ENCODE data around the gene ZC2HC1B.
"Not testable (repeated sequence)": the region's sequence is repeated elsewhere in the genome, so short reads cannot be mapped to it uniquely, and the experiment has no call there.

The ZC2HC1B gene, protein sequence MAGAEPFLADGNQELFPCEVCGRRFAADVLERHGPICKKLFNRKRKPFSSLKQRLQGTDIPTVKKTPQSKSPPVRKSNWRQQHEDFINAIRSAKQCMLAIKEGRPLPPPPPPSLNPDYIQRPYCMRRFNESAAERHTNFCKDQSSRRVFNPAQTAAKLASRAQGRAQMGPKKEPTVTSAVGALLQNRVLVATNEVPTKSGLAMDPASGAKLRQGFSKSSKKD

GRCh38 chr6:143864234-143864633 lies at the start of gene ZC2HC1B:
Gene ZC2HC1B, plus strand, starts transcription at chr6:143864474. Its CDS starts 66 bp downstream, at chr6:143864540.
- no peak for DNase-seq (ENCODE audit: low spot score)

DNA sequence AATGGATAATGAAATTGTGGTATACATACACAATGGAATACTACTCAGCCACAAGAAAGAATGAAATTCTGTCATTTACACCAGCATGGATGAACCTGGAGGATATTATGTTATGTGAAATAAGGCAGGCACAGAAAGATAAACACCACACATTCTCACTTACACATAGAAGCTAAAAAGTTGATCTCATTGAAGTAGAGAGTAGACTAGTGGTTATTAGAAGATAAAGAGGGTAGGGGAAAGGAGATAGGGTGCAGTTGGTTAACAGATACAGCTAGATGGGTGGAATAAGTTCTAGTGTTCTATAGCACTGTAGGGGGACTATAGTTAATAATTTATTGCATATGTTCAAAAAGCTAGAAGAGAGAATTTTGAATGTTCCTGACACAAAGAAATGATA lies 46.7 kb upstream of the ZC2HC1B start:
- DNase-seq (ENCODE audit: low spot score) = no peak

- no peak for DNase-seq (ENCODE audit: low spot score)
These were observed 42.9 kb upstream of the ZC2HC1B start for GRCh38 chr6:143821359-143821758.

DNA sequence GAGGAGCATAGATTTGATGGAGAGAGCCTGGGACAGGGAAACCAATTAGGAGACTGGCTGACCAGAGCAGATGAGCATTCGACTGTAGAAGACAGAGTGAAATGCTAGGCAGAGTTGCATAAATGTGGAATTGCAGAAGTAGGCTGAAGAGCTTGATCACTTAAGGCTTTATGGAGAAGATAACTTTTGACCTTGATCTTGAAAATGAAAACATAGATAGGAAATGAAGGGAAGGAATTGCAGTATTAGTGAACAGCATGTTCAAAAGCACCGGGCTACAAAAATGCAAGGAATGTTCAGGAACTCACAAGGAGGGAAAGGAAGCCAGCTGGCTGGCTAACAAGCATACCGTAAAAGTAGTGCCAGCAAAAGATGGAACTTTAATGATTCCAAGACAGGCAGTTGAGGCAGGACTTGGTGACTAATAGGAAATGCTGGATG lies 41.7 kb upstream of the ZC2HC1B start:
- no peak for DNase-seq (ENCODE audit: low spot score)

- DNase-seq (ENCODE audit: low spot score) = no peak
These were observed 40.7 kb upstream of the ZC2HC1B start for GRCh38 chr6:143823548-143823947.

- DNase-seq (ENCODE audit: low spot score) = no peak
These were observed 35.7 kb upstream of the ZC2HC1B start for GRCh38 chr6:143828572-143828971.

- DNase-seq (ENCODE audit: low spot score) = no peak
These were observed 28.1 kb upstream of the ZC2HC1B start for GRCh38 chr6:143836150-143836549.

- no peak for DNase-seq (ENCODE audit: low spot score)
These were observed 25.9 kb upstream of the ZC2HC1B start for GRCh38 chr6:143838395-143838794.

DNA sequence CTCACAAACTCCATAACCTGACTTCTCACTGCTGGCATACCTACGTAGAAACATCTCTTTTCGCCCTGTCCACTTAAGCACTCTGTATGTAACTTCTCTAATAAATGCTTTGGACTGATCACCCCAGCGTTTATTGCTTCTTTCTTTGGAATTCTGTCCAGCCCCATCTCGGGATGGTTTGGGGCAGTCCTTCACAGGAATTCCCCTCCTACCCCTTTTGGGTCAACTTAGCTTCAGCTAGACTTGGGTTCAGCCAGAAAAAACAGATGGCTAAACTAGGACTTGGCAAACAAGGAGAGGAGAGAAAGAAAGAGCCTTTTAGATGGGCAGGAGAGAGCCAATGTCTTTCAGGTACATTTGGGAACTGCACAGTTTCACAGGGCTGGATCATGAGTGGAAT lies 25.1 kb upstream of the ZC2HC1B start:
- DNase-seq (ENCODE audit: low spot score) = no peak

- no peak for DNase-seq (ENCODE audit: low spot score)
These were observed 23.5 kb upstream of the ZC2HC1B start for GRCh38 chr6:143840595-143841265.

DNA sequence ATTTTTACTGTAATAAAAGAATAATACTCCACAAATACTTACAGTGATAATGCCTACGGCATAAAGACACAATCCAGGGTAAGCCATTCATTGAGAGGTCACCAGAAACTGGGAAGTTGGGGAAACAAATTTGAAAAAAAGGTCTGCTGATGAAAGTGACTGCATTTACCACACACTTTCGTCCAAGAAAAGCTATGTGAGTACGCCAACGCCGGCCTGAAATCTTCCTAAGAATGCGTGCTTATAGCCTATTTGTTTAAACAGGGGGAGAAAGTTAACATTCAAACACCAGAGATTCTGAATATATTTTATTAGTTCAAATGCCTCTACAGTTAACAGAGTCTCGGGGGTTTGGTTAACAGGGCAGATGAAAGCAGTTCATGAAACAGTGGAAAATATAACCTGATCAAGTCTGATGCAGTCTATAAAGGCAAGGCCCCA lies 21.8 kb upstream of the ZC2HC1B start:
- DNase-seq (ENCODE audit: low spot score) = no peak

DNA sequence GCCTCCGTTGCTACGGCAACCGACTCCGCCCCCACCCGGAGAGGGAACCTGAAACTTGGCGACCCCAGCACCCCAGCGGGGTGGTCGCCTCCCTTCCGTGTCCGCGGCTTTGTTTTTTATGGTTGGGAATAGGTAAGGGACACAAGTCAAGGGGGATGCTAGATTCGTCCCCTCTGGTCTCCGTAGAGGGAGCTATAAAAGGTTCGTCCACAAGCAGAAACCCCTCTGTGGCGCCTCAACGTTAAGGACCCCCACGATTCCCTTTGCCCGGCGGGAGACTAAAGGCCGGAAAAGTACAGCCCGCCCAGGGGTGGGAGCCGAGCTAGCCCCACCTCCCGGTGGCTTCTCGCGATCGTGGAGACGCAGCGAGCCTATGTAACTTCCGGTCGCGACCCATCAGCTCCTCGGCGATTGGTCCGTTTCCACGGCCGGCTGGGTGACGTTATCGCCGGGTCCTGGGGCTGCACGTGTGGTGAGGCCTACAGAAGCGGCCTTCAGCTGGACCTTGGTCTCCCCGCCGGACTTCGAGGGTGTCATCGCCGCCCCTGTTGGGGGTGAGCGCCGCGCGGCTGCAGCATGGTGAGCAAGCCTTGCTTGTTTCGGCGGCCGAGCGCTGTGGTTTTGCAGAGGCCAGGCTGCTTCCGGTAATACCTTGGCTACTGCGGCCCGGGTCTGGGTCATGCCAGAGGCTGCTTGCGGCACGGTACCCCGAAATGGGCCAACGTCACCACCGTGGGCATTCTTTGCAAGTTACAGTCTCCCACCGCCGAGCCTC lies 21.2 kb upstream of the ZC2HC1B start, which contains the start of gene LTV1:
Gene LTV1, plus strand, starts transcription at position 437 of the 775 bp plus-strand sequence. Its CDS starts 140 bp downstream, at position 577.
- peak; percentile 98 for DNase-seq (ENCODE audit: low spot score)

GRCh38 chr6:143843677-143843999 lies 20.6 kb upstream of the ZC2HC1B start:
- no peak for DNase-seq (ENCODE audit: low spot score)

DNA sequence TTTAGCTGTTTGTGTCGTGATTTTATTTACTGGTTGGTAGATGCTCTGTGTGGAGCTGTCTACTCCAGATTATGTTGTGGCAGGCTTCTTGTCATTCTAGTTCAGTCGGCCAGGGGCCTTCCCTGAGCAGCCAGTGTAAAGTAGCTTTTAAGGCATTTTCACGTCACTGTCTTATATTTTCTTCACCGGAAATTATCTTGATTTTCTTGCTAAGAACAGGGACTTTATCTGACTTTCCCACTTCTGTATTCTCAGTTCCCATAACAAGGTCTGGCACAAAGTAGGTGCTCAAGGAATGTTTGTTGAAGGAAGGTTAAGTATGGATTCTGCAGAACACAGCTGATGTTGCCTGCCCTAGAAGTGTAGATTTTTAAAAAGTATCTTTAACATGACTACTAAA lies 20.3 kb upstream of the ZC2HC1B start:
- DNase-seq (ENCODE audit: low spot score) = no peak

DNA sequence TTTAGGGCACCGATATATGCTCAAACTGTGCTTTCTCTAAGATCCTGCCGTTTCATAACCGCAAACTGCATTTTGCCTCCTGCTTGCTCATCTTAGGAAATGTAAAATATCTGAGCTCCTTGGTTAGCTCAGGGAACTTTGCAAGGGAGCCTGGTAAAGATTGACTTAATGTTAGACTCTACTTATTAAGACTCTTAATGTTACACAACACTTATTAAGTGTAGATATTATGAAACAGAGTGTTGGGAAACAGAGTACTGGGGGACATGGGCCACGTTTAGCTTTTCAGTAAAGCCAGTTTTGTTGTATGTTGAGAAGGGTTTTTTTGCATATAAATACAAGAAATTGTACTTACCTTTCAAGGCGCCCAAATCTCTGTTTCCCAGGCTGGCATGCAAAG lies 19.2 kb upstream of the ZC2HC1B start:
- DNase-seq (ENCODE audit: low spot score) = no peak

DNA sequence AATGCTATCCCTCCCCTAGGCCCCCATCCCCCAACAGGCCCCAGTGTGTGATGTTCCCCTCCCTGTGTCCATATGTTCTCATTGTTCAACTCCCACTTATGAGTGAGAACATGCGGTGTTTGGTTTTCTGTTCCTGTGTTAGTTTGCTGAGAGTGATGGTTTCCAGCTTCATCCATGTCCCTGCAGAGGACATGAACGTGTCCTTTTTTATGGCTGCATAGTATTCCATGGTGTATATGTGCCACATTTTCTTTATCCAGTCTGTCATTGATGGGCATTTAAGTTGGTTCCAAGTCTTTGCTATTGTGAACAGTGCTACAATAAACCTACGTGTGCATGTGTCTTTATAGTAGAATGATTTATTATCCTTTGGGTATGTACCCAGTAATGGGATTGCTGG lies 12.6 kb upstream of the ZC2HC1B start:
- DNase-seq (ENCODE audit: low spot score) = not testable (repeated sequence)

DNA sequence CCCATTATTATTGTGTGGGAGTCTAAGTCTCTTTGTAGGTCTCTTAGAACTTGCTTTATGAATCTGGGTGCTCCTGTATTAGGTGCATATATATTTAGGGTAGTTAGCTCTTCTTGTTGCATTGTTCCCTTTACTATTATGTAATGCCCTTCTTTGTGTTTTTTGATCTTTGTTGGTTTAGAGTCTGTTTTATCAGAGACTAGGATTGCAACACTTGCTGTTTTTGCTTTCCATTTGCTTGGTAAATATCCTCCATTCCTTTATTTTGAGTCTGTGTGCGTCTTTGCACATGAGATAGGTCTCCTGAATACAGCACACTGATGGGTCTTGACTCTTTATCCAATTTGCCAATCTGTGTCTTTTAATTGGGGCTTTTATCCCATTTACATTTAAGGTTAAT lies 9.2 kb upstream of the ZC2HC1B start:
- not testable (repeated sequence) for DNase-seq (ENCODE audit: low spot score)

DNA sequence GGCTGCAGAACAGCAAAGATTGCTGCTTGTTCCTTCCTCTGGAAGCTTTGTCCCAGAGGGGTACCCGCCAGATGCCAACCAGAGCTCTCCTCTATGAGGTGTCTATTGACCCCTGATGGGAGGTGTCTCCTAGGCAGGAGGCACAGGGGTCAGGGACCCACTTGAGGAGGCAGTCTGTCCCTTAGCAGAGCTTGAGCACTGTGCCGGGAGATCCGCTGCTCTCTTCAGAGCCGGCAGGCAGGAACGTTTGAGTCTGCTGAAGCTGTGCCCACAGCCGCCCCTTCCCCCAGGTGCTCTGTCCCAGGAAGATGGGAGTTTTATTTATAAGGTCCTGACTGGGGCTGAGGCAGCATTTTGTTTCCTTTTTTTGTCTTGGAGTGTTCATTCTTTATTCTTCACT lies 7.5 kb upstream of the ZC2HC1B start:
- DNase-seq (ENCODE audit: low spot score) = not testable (repeated sequence)

GRCh38 chr6:143857651-143858050 lies 6.6 kb upstream of the ZC2HC1B start:
- DNase-seq (ENCODE audit: low spot score) = no peak

DNA sequence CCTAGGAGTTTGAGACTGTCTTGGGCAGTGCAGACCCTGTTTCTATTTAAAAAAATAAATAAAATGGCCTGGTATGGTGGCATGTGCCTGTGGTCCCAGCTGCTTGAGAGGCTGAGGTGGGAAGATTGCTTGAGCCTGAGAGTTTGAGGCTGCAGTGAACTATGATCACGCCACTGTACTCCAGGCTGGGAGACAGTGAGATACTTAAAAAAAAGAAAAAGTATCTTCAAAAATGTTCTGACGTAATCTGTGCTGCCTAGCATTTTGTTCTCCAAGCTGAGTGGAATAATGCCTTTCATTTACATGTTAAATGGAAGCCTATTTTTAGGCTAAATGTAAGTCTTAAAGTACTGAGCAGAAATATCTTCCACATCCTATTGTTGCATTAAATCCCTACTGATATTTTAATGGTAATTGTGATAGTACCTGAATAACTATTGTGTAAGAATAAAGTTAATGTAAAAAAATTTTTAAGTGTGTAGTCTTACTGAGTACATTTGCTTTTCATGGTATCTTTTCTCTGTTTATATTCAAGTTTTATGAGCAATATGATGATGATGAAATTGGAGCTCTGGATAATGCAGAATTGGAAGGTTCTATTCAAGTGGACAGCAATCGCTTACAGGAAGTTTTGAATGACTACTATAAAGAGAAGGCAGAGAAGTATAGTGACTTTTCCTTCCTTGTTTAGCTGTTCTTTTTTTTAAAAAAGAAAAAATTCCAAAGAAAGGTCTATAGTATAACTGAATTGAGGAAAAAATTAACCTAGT lies 4.2 kb upstream of the ZC2HC1B start:
- DNase-seq (ENCODE audit: low spot score) = no peak

DNA sequence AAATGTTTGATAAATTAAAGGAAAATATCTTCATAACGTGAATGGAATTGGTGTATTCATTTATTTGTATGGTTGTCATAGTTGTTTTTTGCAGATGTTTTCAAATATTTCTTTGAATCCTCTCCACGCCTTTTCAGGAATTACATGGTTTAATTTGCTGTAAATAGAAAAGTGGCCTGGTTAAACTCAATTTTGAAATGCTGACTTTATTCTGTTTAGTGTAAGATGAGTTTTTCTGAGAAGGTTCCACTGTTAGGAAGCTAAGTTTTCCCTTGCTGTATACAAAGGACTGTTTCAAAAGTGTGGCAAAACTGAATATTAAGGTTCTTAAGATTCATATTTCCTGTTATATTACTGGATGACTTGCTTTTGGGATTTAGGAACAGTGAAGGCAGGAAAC lies 503 bp upstream of the ZC2HC1B start:
- no peak for DNase-seq (ENCODE audit: low spot score)

- no peak for DNase-seq (ENCODE audit: low spot score)
These were observed 3.0 kb downstream of the ZC2HC1B start for GRCh38 chr6:143867236-143867635.

All from D341Med (cell line).